Measurements from ENCODE around the gene CTDSP1.

The CTDSP1 gene

DNA sequence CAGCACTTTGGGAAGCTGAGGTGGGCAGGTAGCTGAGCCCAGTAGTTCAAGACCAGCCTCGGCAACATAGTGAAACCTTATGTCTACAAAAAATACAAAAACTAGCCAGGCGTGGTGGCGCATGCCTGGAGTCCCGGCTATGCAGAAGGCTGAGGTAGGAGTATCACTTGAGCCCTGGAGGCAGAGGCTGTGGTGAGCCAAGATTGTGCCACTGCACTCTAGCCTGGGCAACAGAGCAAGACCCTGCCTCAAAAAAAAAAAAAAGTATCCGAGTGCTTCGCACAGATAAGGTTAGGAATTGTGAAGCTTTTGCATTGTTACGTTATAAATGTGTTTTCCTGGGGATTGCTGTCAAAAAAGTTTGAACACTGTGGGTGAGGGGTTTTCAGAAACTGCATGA is 4.1 kb downstream of the CTDSP1 start:
- peaks cover 43% of the 10 kb centered on the region for H3K4me1 Mint-ChIP-seq
- no peak for TF ChIP-seq CTCF (IDR thresholded peaks at IDR 0.05; ENCODE audit: unreplicated experiment in 3 of 3)
- no peaks in the 10 kb centered on the region for H3K27me3 Mint-ChIP-seq (ENCODE audit: low read depth)
- H3K4me3 Mint-ChIP-seq, result peak overlapping the region; percentile 60 to 77 (median 61)
- no peaks in the 10 kb centered on the region for H3K9me3 Mint-ChIP-seq
- H3K36me3 Mint-ChIP-seq (ENCODE audit: low read depth), result peaks cover 12% of the 10 kb centered on the region
- H3K27ac Mint-ChIP-seq, result peak overlapping the region; percentile 76 to 98 (median 82)

- peaks cover 12% of the 10 kb centered on the region for H3K36me3 Mint-ChIP-seq (ENCODE audit: low read depth)
- peaks cover 43% of the 10 kb centered on the region for H3K4me1 Mint-ChIP-seq
- no peaks in the 10 kb centered on the region for H3K27me3 Mint-ChIP-seq (ENCODE audit: low read depth)
- no peak for TF ChIP-seq CTCF (IDR thresholded peaks at IDR 0.05; ENCODE audit: unreplicated experiment in 3 of 3)
- H3K4me3 Mint-ChIP-seq, result peak overlapping the region; percentile 60 to 77 (median 61)
- no peaks in the 10 kb centered on the region for H3K9me3 Mint-ChIP-seq
- H3K27ac Mint-ChIP-seq, result peak overlapping the region; percentile 95 to 98 (median 96)
Measured at GRCh38 chr2:218404351-218405085, 4.8 kb downstream of the CTDSP1 start.

GRCh38 chr2:218405086-218405745 is 5.5 kb downstream of the CTDSP1 start:
- Mint-ChIP-seq H3K36me3 (ENCODE audit: low read depth) (peaks cover 12% of the 10 kb centered on the region), H3K27ac (peak overlapping the region; percentile 95 to 98 (median 96)), H3K9me3 (no peaks in the 10 kb centered on the region), H3K4me1 (peaks cover 43% of the 10 kb centered on the region), H3K27me3 (ENCODE audit: low read depth) (no peaks in the 10 kb centered on the region), H3K4me3 (peak overlapping the region; percentile 81 to 85 (median 84))
- no peak for TF ChIP-seq CTCF (IDR thresholded peaks at IDR 0.05; ENCODE audit: unreplicated experiment in 3 of 3)

DNA sequence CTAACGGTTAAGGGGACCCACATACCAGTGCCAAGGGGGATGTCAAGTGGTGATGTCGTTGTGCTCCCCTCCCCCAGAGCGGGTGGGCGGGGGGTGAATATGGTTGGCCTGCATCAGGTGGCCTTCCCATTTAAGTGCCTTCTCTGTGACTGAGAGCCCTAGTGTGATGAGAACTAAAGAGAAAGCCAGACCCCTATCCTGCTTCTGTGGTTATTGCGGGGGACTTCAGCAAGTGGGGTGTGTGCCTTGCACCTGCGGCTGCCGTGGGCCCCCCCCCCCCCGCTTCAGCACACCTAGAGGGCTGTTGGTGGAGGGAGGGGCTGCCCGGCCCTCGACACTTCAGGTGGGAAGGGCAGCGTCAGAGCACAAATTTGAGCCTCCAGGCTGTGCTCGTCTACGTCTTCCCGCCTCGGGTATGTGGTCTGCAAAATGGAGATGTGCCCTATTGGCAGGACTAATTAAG is 6.1 kb downstream of the CTDSP1 start:
- Mint-ChIP-seq H3K4me1 (peaks cover 43% of the 10 kb centered on the region), H3K9me3 (no peaks in the 10 kb centered on the region), H3K4me3 (peak overlapping the region; percentile 81 to 85 (median 84)), H3K27me3 (ENCODE audit: low read depth) (no peaks in the 10 kb centered on the region), H3K27ac (peak overlapping the region; percentile 95 to 98 (median 96)), H3K36me3 (ENCODE audit: low read depth) (peaks cover 12% of the 10 kb centered on the region)
- no peak for TF ChIP-seq CTCF (IDR thresholded peaks at IDR 0.05; ENCODE audit: unreplicated experiment in 3 of 3)

DNA sequence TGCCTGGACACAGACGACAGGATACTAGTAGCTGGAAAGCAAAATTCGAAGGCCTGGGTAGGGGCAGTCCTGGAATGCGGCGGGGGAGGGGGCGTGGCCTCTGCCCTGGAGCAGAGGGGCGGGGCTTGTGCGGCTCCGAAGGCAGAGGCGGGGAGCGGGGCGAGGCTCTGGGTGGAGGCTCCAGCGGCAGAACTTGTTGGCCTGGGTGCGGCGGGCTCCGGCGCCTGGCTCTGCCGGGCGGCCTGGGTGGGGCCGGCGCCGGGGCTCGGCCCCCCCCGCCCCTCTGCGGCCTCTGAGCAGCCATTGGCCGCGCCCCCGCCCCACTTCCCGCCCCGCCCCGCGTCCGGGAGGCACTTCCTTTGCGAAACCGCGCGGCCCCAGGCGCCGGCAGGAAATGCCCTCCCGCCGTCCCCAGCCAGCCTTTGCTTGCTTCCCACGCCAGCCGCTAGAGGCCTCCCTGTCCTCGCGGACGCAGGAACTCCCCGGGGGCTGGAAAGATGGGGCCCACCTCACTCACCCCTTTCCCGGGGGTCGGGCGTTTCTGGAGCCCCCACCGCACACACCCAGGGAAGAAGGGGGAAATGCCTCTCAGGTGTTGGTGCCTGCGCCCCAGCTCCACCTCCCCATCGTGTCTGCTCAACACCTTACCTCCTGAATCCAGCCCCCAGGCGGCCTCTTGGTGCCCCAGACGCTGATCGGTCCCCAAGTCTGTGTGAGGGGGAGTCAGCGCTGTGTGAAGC is 6.7 kb downstream of the CTDSP1 start:
- no peaks in the 10 kb centered on the region for H3K27me3 Mint-ChIP-seq (ENCODE audit: low read depth)
- peaks cover 12% of the 10 kb centered on the region for H3K36me3 Mint-ChIP-seq (ENCODE audit: low read depth)
- no peaks in the 10 kb centered on the region for H3K9me3 Mint-ChIP-seq
- peak overlapping the region; percentile 84 to 86 (median 85) for H3K4me3 Mint-ChIP-seq
- peak overlapping the region; percentile 95 to 98 (median 96) for H3K27ac Mint-ChIP-seq
- peak; percentile 72 to 79 (median 76) for TF ChIP-seq CTCF (IDR thresholded peaks at IDR 0.05; ENCODE audit: unreplicated experiment in 3 of 3)
- peaks cover 43% of the 10 kb centered on the region for H3K4me1 Mint-ChIP-seq
